Vagina (tissue), 2 donors: ENCODE measurements around the gene STAT5A. TPM values are rescaled to one million over a fixed set of nuclear protein-coding genes. Genes with fewer than 3 reads are reported as not detected.

ENCODE experiments used
- DNase-seq, 2 donors: peaks; one replicate each; pipeline ENCODE4 v3.0.0-alpha.2; 2017; ENCODE audit errors: extremely low spot score in 2 of 2
- H3K27ac ChIP-seq: fragments of 200-600 bp; sonication (generic); one replicate; pipeline ENCODE4 v1.5.1; 2019
- H3K27me3 ChIP-seq: fragments of 200-600 bp; sonication (generic); one replicate; pipeline ENCODE4 v1.5.1; 2019
- H3K36me3 ChIP-seq, 2 donors: fragments of 200-600 bp; sonication (generic); one replicate each; pipeline ENCODE4 v1.5.1; 2017 to 2019
- H3K4me1 ChIP-seq: fragments of 200-600 bp; sonication (generic); one replicate; pipeline ENCODE4 v1.5.1; 2019
- H3K4me3 ChIP-seq, 2 donors: fragments of 200-600 bp; sonication (generic); 1 replicate in 1 of 2; 2 replicates in 1 of 2; pipeline ENCODE4 v1.5.1; 2016 to 2019
- H3K9me3 ChIP-seq: fragments of 200-600 bp; sonication (generic); one replicate; pipeline ENCODE4 v1.5.1; 2019
- POLR2A ChIP-seq, 2 donors: fragments of 450-650 bp; IDR thresholded peaks; one replicate each; pipeline ENCODE4 v1.6.1; 2017; ENCODE audit warnings: antibody characterized with exemption in 2 of 2, mild to moderate bottlenecking in 2 of 2, moderate library complexity in 2 of 2
- POLR2AphosphoS5 ChIP-seq, 2 donors: sonication (generic); formaldehyde crosslinking; IDR thresholded peaks; one replicate each; pipeline ENCODE4 v1.9.0; 2017; ENCODE audit warnings: antibody characterized with exemption in 2 of 2, mild to moderate bottlenecking in 2 of 2, low read depth in 1 of 2; ENCODE audit not compliant: insufficient read depth in 1 of 2
- intact Hi-C: fragments of 100-400 bp; cut with DNase I; formaldehyde crosslinking; loops from one replicate; pipeline ENCODE4 v1.15.1; 2023
- total RNA-seq: library from RNA; depleted of rRNA; stranded (reverse); fragments of >200 nt; gene quantifications from one replicate; pipeline ENCODE4 v1.2.3, GENCODE V29; 2016
- TF ChIP-seq, protein P1 (sequence below), 3 experiments: fragments of 450-650 bp in 2 of 3; fragments of 200-600 bp in 1 of 3; sonication (generic) in 1 of 3; IDR thresholded peaks; one replicate each; pipeline ENCODE4 v1.5.1; 2017 to 2019; ENCODE audit warnings: antibody characterized with exemption in 3 of 3, mild to moderate bottlenecking in 2 of 3, moderate library complexity in 2 of 3

STAT5A gene
- total RNA-seq, 1 donor from 2014 or later, result 38.3 TPM

DNA sequence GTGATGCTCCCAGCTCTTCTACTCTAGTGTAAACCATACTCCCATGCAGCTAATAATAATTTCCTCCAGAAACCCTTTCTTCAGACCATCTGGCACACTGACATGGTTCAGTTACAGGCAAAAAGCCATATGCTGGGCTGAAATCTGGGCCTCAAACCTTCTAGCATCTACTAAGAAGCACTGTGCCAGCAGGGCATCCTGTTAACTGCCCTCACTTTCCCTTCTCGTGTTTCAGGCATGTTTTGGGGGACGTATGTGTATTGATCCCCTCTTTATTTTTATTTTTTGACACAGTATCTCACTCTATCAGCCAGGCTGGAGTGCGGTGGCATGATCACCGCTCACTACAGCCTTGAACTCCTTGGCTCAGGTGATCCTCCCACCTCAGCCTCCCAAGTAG is 33.3 kb downstream of the STAT5A start:
- intact Hi-C loops, result loop anchor here (5.0 kb wide), 2 partner anchors 86 to 191 kb away; no protein-coding TSS in a partner anchor
- Histone ChIP-seq H3K9me3 (no peaks in the 10 kb centered on the region), H3K4me3 (no peak overlapping the region), H3K36me3 (peaks cover 0 to 71% of the 10 kb centered on the region in 2 donors), H3K4me1 (peaks cover 13% of the 10 kb centered on the region), H3K27ac (peak overlapping the region; percentile 3), H3K27me3 (no peaks in the 10 kb centered on the region)
- no peak for DNase-seq
- TF ChIP-seq POLR2A (IDR thresholded peaks at IDR 0.05), result no peak
- TF ChIP-seq POLR2AphosphoS5 (IDR thresholded peaks at IDR 0.05; ENCODE audit: insufficient read depth in 1 of 2, low read depth in 1 of 2), result no peak
- TF ChIP-seq, protein P1, sequence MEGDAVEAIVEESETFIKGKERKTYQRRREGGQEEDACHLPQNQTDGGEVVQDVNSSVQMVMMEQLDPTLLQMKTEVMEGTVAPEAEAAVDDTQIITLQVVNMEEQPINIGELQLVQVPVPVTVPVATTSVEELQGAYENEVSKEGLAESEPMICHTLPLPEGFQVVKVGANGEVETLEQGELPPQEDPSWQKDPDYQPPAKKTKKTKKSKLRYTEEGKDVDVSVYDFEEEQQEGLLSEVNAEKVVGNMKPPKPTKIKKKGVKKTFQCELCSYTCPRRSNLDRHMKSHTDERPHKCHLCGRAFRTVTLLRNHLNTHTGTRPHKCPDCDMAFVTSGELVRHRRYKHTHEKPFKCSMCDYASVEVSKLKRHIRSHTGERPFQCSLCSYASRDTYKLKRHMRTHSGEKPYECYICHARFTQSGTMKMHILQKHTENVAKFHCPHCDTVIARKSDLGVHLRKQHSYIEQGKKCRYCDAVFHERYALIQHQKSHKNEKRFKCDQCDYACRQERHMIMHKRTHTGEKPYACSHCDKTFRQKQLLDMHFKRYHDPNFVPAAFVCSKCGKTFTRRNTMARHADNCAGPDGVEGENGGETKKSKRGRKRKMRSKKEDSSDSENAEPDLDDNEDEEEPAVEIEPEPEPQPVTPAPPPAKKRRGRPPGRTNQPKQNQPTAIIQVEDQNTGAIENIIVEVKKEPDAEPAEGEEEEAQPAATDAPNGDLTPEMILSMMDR (IDR thresholded peaks at IDR 0.05), result no peak

DNA sequence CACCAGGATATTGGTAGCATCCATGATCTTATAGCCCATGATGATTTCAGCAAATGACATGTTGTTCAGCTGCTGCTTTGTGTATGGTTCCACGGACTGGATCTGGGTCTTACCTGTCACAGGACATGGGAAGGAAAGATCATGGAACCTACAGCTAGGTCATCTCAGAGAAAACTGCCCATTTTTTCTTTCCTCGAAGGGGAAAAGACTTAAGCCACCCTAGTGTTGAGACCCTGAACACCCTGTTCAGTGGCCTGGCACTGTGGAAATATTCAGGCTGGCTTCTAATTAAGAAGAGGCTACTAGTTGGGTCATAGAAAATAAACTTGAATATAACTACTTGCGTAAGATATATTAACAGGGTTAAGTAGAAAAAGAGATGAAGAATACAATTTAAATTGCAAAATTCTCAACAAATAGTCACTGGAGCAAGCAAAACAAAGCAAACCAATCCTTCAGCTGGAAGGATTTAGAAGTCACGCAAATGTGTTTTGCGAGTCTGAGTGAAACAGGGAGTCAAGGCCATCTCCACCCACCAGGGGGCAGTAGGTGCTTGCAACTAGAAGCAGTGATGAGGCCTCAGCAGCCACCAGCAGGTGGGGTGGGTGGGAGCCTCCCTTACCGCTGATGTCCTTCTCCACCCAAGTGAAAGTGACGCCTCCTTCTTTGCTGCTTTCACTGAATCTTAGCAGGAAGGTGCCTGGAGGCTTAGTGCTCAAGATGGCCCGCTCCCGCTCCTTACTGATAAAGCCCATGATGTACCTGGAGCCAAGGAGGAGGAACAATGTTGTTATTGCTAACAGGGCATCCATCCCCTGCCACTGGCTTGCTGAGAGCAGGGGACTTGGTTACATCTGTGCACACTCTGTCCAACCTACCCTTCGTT is 34.3 kb downstream of the STAT5A start:
- intact Hi-C loops, result loop anchor here (5.0 kb wide), 2 partner anchors 85 to 190 kb away; no protein-coding TSS in a partner anchor
- H3K27ac ChIP-seq, result peak overlapping the region; percentile 22

DNA sequence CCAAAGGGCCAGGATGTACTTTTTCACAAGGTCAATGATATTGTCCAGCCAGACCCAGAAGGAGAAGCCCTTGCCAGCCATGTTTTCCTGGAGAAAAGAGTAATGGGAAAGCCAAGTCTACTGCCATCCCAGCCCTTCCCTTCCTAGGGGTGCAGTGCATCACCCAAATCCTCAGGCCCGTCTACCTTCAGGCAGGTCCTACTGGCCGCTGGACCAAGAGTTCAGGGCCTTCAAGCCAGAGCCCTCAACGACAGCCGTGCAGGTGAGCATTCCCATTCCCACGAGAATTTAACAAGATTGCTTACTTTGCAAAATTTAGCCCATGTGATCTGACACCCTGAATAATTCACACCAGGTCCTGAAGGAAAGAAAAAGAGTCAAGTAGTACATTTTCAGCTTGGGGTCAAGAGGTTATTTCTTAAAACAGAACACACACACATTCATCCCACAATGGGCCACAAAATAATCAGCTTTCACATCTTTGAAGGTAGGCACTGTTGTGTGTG is 35.0 kb downstream of the STAT5A start:
- intact Hi-C loops, result loop anchor here (5.0 kb wide), 2 partner anchors 84 to 189 kb away; no protein-coding TSS in a partner anchor
- Histone ChIP-seq H3K9me3 (no peaks in the 10 kb centered on the region), H3K4me1 (peaks cover 13% of the 10 kb centered on the region), H3K27ac (peak overlapping the region; percentile 22), H3K36me3 (peaks cover 0 to 59% of the 10 kb centered on the region in 2 donors), H3K4me3 (no peak overlapping the region), H3K27me3 (no peaks in the 10 kb centered on the region)
- DNase-seq, result no peak
- TF ChIP-seq POLR2A (IDR thresholded peaks at IDR 0.05), result no peak
- TF ChIP-seq, protein P1 (IDR thresholded peaks at IDR 0.05), result no peak
- TF ChIP-seq POLR2AphosphoS5 (IDR thresholded peaks at IDR 0.05; ENCODE audit: insufficient read depth in 1 of 2, low read depth in 1 of 2), result no peak

More for the DNA sequence above, 34.3 kb downstream of the STAT5A start:
- Histone ChIP-seq H3K27me3 (no peaks in the 10 kb centered on the region), H3K4me3 (no peak overlapping the region), H3K4me1 (peaks cover 13% of the 10 kb centered on the region), H3K36me3 (peaks cover 0 to 66% of the 10 kb centered on the region in 2 donors), H3K9me3 (no peaks in the 10 kb centered on the region)
- TF ChIP-seq POLR2AphosphoS5 (IDR thresholded peaks at IDR 0.05; ENCODE audit: insufficient read depth in 1 of 2, low read depth in 1 of 2), result peak; percentile 72 to 83
- TF ChIP-seq POLR2A (IDR thresholded peaks at IDR 0.05), result no peak
- TF ChIP-seq, protein P1 (IDR thresholded peaks at IDR 0.05), result peak; percentile 99 to 100 (median 100)
- DNase-seq, result no peak

DNA sequence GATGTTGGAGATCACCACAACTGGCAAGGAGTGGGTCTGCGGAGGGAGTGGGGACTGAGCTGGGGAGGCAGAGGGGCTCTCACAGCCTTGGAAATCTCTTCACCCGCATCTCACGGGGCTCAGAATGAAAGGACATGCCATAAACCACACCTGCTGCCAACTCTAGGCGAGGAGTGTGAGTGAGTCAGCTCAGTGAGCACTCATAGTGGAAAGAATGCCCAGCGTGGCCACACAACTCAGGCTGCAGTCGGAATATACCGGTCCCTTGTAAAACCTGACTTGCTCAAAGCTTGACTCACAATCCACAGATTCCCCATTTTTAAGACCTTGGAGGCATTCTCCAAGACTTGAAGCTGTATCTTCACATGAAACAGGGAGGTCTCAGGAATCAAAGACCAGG is 36.7 kb downstream of the STAT5A start:
- Histone ChIP-seq H3K4me3 (no peak overlapping the region), H3K27me3 (no peaks in the 10 kb centered on the region), H3K36me3 (peaks cover 0 to 44% of the 10 kb centered on the region in 2 donors), H3K27ac (peak overlapping the region; percentile 14), H3K9me3 (no peaks in the 10 kb centered on the region), H3K4me1 (peaks cover 27% of the 10 kb centered on the region)
- DNase-seq, result no peak
- intact Hi-C loops, result no loop called here
- peak; percentile 34 to 81 for TF ChIP-seq POLR2AphosphoS5 (IDR thresholded peaks at IDR 0.05; ENCODE audit: insufficient read depth in 1 of 2, low read depth in 1 of 2)
- TF ChIP-seq, protein P1 (IDR thresholded peaks at IDR 0.05), result no peak
